RPMI7951 (cell line): ENCODE data around the gene NSMF. TPM values are rescaled to one million over a fixed set of nuclear protein-coding genes. Genes with fewer than 3 reads are reported as not detected.
A peak's percentile ranks its signal among the peaks of the same experiment; 100 is the strongest.
"Not testable (repeated sequence)": the region's sequence is repeated elsewhere in the genome, so short reads cannot be mapped to it uniquely, and the experiment has no call there.

Experiments used
- DNase-seq: peaks from one replicate; pipeline ENCODE4 v3.0.0-alpha.2; 2012; ENCODE audit warnings: low read depth
- total RNA-seq: library from RNA; depleted of rRNA; stranded (reverse); fragments of >200 nt; shearing (Covaris generic); gene quantifications from 2 replicates; pipeline ENCODE4 v1.2.3, GENCODE V29; 2014

The NSMF gene
- total RNA-seq, 1 experiment from 2014 or later, result 11.9 TPM

- no peak for DNase-seq
Measured at GRCh38 chr9:137412431-137412830, 46.7 kb downstream of the NSMF start.

GRCh38 chr9:137411645-137412380 is 47.3 kb downstream of the NSMF start:
- DNase-seq, result peak; percentile 88

- no peak for DNase-seq
Measured at GRCh38 chr9:137411260-137411644, 47.9 kb downstream of the NSMF start.

GRCh38 chr9:137410891-137411249 is 48.3 kb downstream of the NSMF start:
- DNase-seq, result no peak

GRCh38 chr9:137410236-137410890 is 48.8 kb downstream of the NSMF start:
- not testable (repeated sequence) for DNase-seq

- no peak for DNase-seq
Measured at GRCh38 chr9:137409515-137409914, 49.6 kb downstream of the NSMF start.

- DNase-seq, result no peak
Measured at GRCh38 chr9:137408651-137409405, 50.3 kb downstream of the NSMF start.

- no peak for DNase-seq
Measured at GRCh38 chr9:137407590-137408300, 51.4 kb downstream of the NSMF start.

GRCh38 chr9:137406876-137407589 is 52.1 kb downstream of the NSMF start:
- DNase-seq, result no peak

GRCh38 chr9:137406085-137406760 is 52.9 kb downstream of the NSMF start:
- no peak for DNase-seq

- DNase-seq, result no peak
Measured at GRCh38 chr9:137405677-137406081, 53.5 kb downstream of the NSMF start.

GRCh38 chr9:137404961-137405567 is 54.1 kb downstream of the NSMF start:
- DNase-seq, result no peak

GRCh38 chr9:137403269-137403668 is 55.9 kb downstream of the NSMF start:
- no peak for DNase-seq

- no peak for DNase-seq
Measured at GRCh38 chr9:137402746-137403145, 56.4 kb downstream of the NSMF start.

GRCh38 chr9:137398561-137399468 is 60.3 kb downstream of the NSMF start:
- no peak for DNase-seq

- no peak for DNase-seq
Measured at GRCh38 chr9:137397675-137398423, 61.3 kb downstream of the NSMF start.
